Lung (tissue), 12 donors: ENCODE results near the gene GPR173. TPM values are rescaled to one million over a fixed set of nuclear protein-coding genes. Genes with fewer than 3 reads are reported as not detected.

Source experiments
- ATAC-seq: fragments of 200-7000 bp; cut with Tn5 transposase; one replicate; pipeline ENCODE4 v1.9.1; 2020; ENCODE audit warnings: moderate number of reproducible peaks; ENCODE audit not compliant: insufficient read depth, low FRiP score
- DNase-seq, 3 donors: peaks; one replicate each; pipeline ENCODE4 v3.0.0-alpha.2; 2013 to 2017
- H3K27ac ChIP-seq, 2 donors: one replicate each; pipeline ENCODE4 v1.5.1; 2013; ENCODE audit warnings: mild to moderate bottlenecking in 2 of 2, moderate library complexity in 2 of 2, control low read depth in 1 of 2, inconsistent platforms in 1 of 2, low read depth in 1 of 2, low read length in 1 of 2
- H3K27me3 ChIP-seq, 3 donors: one replicate each; pipeline ENCODE4 v1.5.1; 2013; ENCODE audit warnings: low read length in 2 of 3; ENCODE audit not compliant: control insufficient read depth in 3 of 3, insufficient read depth in 3 of 3
- H3K36me3 ChIP-seq, 4 donors: one replicate each; pipeline ENCODE4 v1.5.1; 2013; ENCODE audit warnings: low read length in 4 of 4, mild to moderate bottlenecking in 1 of 4, moderate library complexity in 1 of 4; ENCODE audit not compliant: control insufficient read depth in 4 of 4, insufficient read depth in 4 of 4
- H3K4me1 ChIP-seq, 5 donors: one replicate each; pipeline ENCODE4 v1.5.1; 2013; ENCODE audit warnings: low read length in 5 of 5, mild to moderate bottlenecking in 2 of 5, moderate library complexity in 1 of 5; ENCODE audit not compliant: control insufficient read depth in 5 of 5, insufficient read depth in 5 of 5
- H3K4me3 ChIP-seq: one replicate; pipeline ENCODE4 v1.5.1; 2013; ENCODE audit warnings: mild to moderate bottlenecking, control low read depth, moderate library complexity
- H3K9ac ChIP-seq, 2 donors: one replicate each; pipeline ENCODE4 v1.5.1; 2013; ENCODE audit warnings: low read length in 2 of 2, control low read depth in 1 of 2; ENCODE audit not compliant: insufficient read depth in 1 of 2
- H3K9me3 ChIP-seq, 4 donors: one replicate each; pipeline ENCODE4 v1.5.1; 2013; ENCODE audit warnings: low read length in 3 of 4, mild to moderate bottlenecking in 1 of 4, moderate library complexity in 1 of 4; ENCODE audit not compliant: control insufficient read depth in 4 of 4, insufficient read depth in 3 of 4
- CTCF ChIP-seq: IDR thresholded peaks from 2 replicates; pipeline ENCODE4 v1.5.1; 2012; ENCODE audit warnings: mild to moderate bottlenecking; ENCODE audit errors: control extremely low read depth, extremely low read depth
- WGBS, 2 donors: extraction: QIAGEN DNeasy Blood & Tissue Kit; methylation state at CpG; one replicate each; pipeline ENCODE4 v1.1.7; 2013; 5-methylcytosine and 5-hydroxymethylcytosine counted together
- polyA plus RNA-seq, 2 donors: library from polyadenylated mRNA; stranded (reverse); fragments of 200-250 nt; gene quantifications; one replicate each; pipeline ENCODE4 v1.2.1, GENCODE V29; 2013
- total RNA-seq, 2 donors: library from RNA; depleted of rRNA in 1 of 2; stranded (reverse); fragments of >200 nt in 1 of 2; gene quantifications; one replicate each; pipeline ENCODE4 v1.2.1, GENCODE V29; 2014 to 2021
- donor health status: control.
- donor health status: control.
- donor health status: Bipolar disorder and iron deficiency.
- donor health status: healthy.
- donor health status: DM: yes; HTN: yes; CAD: no.

The GPR173 gene
- total and polyA plus RNA-seq, 4 donors = 0.94 to 4.6 (median 2.0) TPM

- Histone ChIP-seq H3K36me3 (peaks cover 0 to 2% (median 0%) of the 10 kb centered on the region in 4 donors), H3K27ac (no peak overlapping the region), H3K9me3 (peaks cover 0 to 2% (median 0%) of the 10 kb centered on the region in 4 donors), H3K4me1 (peaks cover 0 to 4% (median 0%) of the 10 kb centered on the region in 5 donors), H3K9ac (no peak overlapping the region), H3K4me3 (no peak overlapping the region), H3K27me3 (peaks cover 4 to 27% (median 14%) of the 10 kb centered on the region in 3 donors)
- 74 to 92% methylated on average over 10 of the region's 10 CpGs for WGBS, 2 donors
- DNase-seq (no peak), ATAC-seq (no peak)
- TF ChIP-seq CTCF = no peak
Measured at GRCh38 chrX:53071064-53071463, 22.5 kb downstream of the GPR173 start.

GRCh38 chrX:53071604-53072417 is 23.2 kb downstream of the GPR173 start:
- peaks cover 0 to 4% (median 0%) of the 10 kb centered on the region in 5 donors for H3K4me1 ChIP-seq
- ATAC-seq (peak; percentile 83), DNase-seq (peak; percentile 70 to 82 (median 73))
- TF ChIP-seq CTCF = peak; percentile 34
- peaks cover 4 to 31% (median 14%) of the 10 kb centered on the region in 3 donors for H3K27me3 ChIP-seq
- peaks cover 0 to 2% (median 0%) of the 10 kb centered on the region in 4 donors for H3K36me3 ChIP-seq
- H3K9me3 ChIP-seq = peaks cover 0 to 5% (median 0%) of the 10 kb centered on the region in 4 donors
- 0 to 9% methylated on average over 28 to 31 of the region's 31 CpGs for WGBS, 2 donors
- no peak overlapping the region for H3K4me3 ChIP-seq
- peak overlapping the region in 1 of 2 donors; percentile 20 for H3K27ac ChIP-seq
- peak overlapping the region in 1 of 2 donors; percentile 42 for H3K9ac ChIP-seq

- Histone ChIP-seq H3K27ac (peak overlapping the region; percentile 36 to 48), H3K36me3 (peaks cover 0 to 2% (median 0%) of the 10 kb centered on the region in 4 donors), H3K9me3 (peaks cover 0 to 5% (median 0%) of the 10 kb centered on the region in 4 donors), H3K9ac (peak overlapping the region in 1 of 2 donors; percentile 42), H3K27me3 (peaks cover 4 to 33% (median 12%) of the 10 kb centered on the region in 3 donors), H3K4me3 (no peak overlapping the region), H3K4me1 (peaks cover 0 to 4% (median 0%) of the 10 kb centered on the region in 5 donors)
- 71 to 84% methylated on average over 9 of the region's 9 CpGs for WGBS, 2 donors
- ATAC-seq (no peak), DNase-seq (no peak)
- TF ChIP-seq CTCF = no peak
Measured at GRCh38 chrX:53072418-53073114, 24.0 kb downstream of the GPR173 start.
